Panc1 (cell line): ENCODE results near the gene NPHP4.

Experiments used
- CTCF ChIP-seq: fragments of 450-650 bp; IDR thresholded peaks from 2 replicates; pipeline ENCODE4 v1.5.1; 2017; ENCODE audit warnings: mild to moderate bottlenecking
- POLR2AphosphoS5 ChIP-seq: IDR thresholded peaks from 2 replicates; pipeline ENCODE4 v1.6.1; 2012; ENCODE audit warnings: mild to moderate bottlenecking, low read depth, low read length, moderate library complexity
- REST ChIP-seq, 2 experiments: IDR thresholded peaks; 2 replicates each; pipeline ENCODE4 v1.6.1; 2011 to 2012; ENCODE audit warnings: low read depth in 2 of 2, control low read depth in 1 of 2, low read length in 1 of 2, mild to moderate bottlenecking in 1 of 2, moderate library complexity in 1 of 2; ENCODE audit not compliant: insufficient read depth in 1 of 2
- SIN3A ChIP-seq: IDR thresholded peaks from 2 replicates; pipeline ENCODE4 v1.6.1; 2012; ENCODE audit warnings: low read depth, mild to moderate bottlenecking, low read length, moderate library complexity, borderline replicate concordance; ENCODE audit not compliant: insufficient read depth
- TCF7L2 ChIP-seq: IDR thresholded peaks from 2 replicates; pipeline ENCODE4 v1.6.1; 2011; ENCODE audit warnings: mild to moderate bottlenecking, low read depth, low read length, inconsistent platforms

GRCh38 chr1:5907966-5908365, 84.3 kb downstream of the NPHP4 start:
- TF ChIP-seq REST (IDR thresholded peaks at IDR 0.05; ENCODE audit: insufficient read depth in 1 of 2, low read depth in 2 of 2, low read length in 1 of 2) (no peak), CTCF (no peak), SIN3A (no peak), POLR2AphosphoS5 (no peak), TCF7L2 (no peak)
